ENCODE results near the gene CTDSP2. TPM values are rescaled to one million over a fixed set of nuclear protein-coding genes. Genes with fewer than 3 reads are reported as not detected.

Gene CTDSP2
- polyA plus RNA-seq, 3 donors: 59.1 to 148 (median 70.2) TPM

- Histone ChIP-seq H3K9ac (ENCODE audit: insufficient read depth, low read length, poor library complexity, severe bottlenecking) (no peak overlapping the region), H3K27me3 (ENCODE audit: control insufficient read depth in 2 of 2, insufficient read depth in 2 of 2, low read length in 2 of 2) (peaks cover 6 to 10% of the 10 kb centered on the region in 2 donors), H3K4me2 (replicated peaks; ENCODE audit: extremely low read depth, low read length, poor library complexity, severe bottlenecking) (no peak overlapping the region), H3K4me1 (ENCODE audit: control insufficient read depth in 1 of 2, insufficient read depth in 2 of 2, low read length in 2 of 2) (peaks cover 19 to 23% of the 10 kb centered on the region in 2 donors), H3K9me3 (replicated peaks in 1 of 2; ENCODE audit: control insufficient read depth in 1 of 2, insufficient read depth in 1 of 2, low read length in 2 of 2) (no peaks in the 10 kb centered on the region), H4K20me1 (ENCODE audit: insufficient read depth, low read length) (no peaks in the 10 kb centered on the region), H3K4me3 (replicated peaks in 1 of 3; ENCODE audit: low read depth in 2 of 3, low read length in 3 of 3) (no peak overlapping the region), H3K36me3 (replicated peaks in 1 of 2; ENCODE audit: control insufficient read depth in 1 of 2, insufficient read depth in 2 of 2, low read length in 2 of 2) (no peaks in the 10 kb centered on the region), H3K79me2 (ENCODE audit: insufficient read depth, low read length) (no peaks in the 10 kb centered on the region), H2AFZ (ENCODE audit: insufficient read depth, low read depth, low read length, poor library complexity, severe bottlenecking) (no peak overlapping the region), H3K27ac (ENCODE audit: low read depth in 1 of 2, low read length in 2 of 2) (no peak overlapping the region)
- Mint-ChIP-seq H3K4me1 (peaks cover 31% of the 10 kb centered on the region), H3K9me3 (no peaks in the 10 kb centered on the region), H3K27ac (no peak overlapping the region), H3K36me3 (peaks cover 0 to 1% of the 10 kb centered on the region in 2 donors), H3K27me3 (ENCODE audit: low read depth in 3 of 3) (peaks cover 16 to 21% (median 20%) of the 10 kb centered on the region in 3 donors), H3K4me3 (no peak overlapping the region)
- no peak for TF ChIP-seq CTCF (IDR thresholded peaks at IDR 0.05)
- intact Hi-C loops (cut with micrococcal nuclease): no loop called here
- no peak for DNase-seq
- WGBS (ENCODE audit: insufficient coverage): 89% methylated on average over 5 of the region's 6 CpGs
Measured at GRCh38 chr12:57891542-57892228, 45.2 kb upstream of the CTDSP2 start.

GRCh38 chr12:57890191-57891115 lies 43.9 kb upstream of the CTDSP2 start:
- Mint-ChIP-seq H3K9me3 (peaks cover 0 to 3% (median 2%) of the 10 kb centered on the region in 7 donors), H3K36me3 (no peaks in the 10 kb centered on the region), H3K4me3 (no peak overlapping the region), H3K4me1 (peaks cover 24% of the 10 kb centered on the region), H3K27me3 (ENCODE audit: low read depth in 3 of 3) (peaks cover 9 to 13% (median 10%) of the 10 kb centered on the region in 3 donors), H3K27ac (no peak overlapping the region)
- WGBS (ENCODE audit: insufficient coverage): 92% methylated on average over 5 of the region's 14 CpGs
- Histone ChIP-seq H2AFZ (ENCODE audit: insufficient read depth, low read depth, low read length, poor library complexity, severe bottlenecking) (no peak overlapping the region), H3K4me3 (replicated peaks in 1 of 3; ENCODE audit: low read depth in 2 of 3, low read length in 3 of 3) (no peak overlapping the region), H3K36me3 (replicated peaks in 1 of 2; ENCODE audit: control insufficient read depth in 1 of 2, insufficient read depth in 2 of 2, low read length in 2 of 2) (no peaks in the 10 kb centered on the region), H3K9me3 (replicated peaks in 1 of 2; ENCODE audit: control insufficient read depth in 1 of 2, insufficient read depth in 1 of 2, low read length in 2 of 2) (peaks cover 0 to 2% of the 10 kb centered on the region in 2 donors), H3K27me3 (ENCODE audit: control insufficient read depth in 2 of 2, insufficient read depth in 2 of 2, low read length in 2 of 2) (no peaks in the 10 kb centered on the region), H3K27ac (ENCODE audit: low read depth in 1 of 2, low read length in 2 of 2) (no peak overlapping the region), H3K4me1 (ENCODE audit: control insufficient read depth in 1 of 2, insufficient read depth in 2 of 2, low read length in 2 of 2) (peaks cover 13 to 14% of the 10 kb centered on the region in 2 donors), H3K4me2 (replicated peaks; ENCODE audit: extremely low read depth, low read length, poor library complexity, severe bottlenecking) (no peak overlapping the region), H3K9ac (ENCODE audit: insufficient read depth, low read length, poor library complexity, severe bottlenecking) (no peak overlapping the region), H3K79me2 (ENCODE audit: insufficient read depth, low read length) (no peaks in the 10 kb centered on the region), H4K20me1 (ENCODE audit: insufficient read depth, low read length) (no peaks in the 10 kb centered on the region)
- intact Hi-C loops (cut with micrococcal nuclease): no loop called here
- DNase-seq: no peak
- no peak for TF ChIP-seq CTCF (IDR thresholded peaks at IDR 0.05)
